ENCODE results near the gene SPDYE16. TPM values are rescaled to one million over a fixed set of nuclear protein-coding genes. Genes with fewer than 3 reads are reported as not detected.
A peak's percentile ranks its signal among the peaks of the same experiment; 100 is the strongest.
"Not testable (repeated sequence)": the region's sequence is repeated elsewhere in the genome, so short reads cannot be mapped to it uniquely, and the experiment has no call there.

Gene SPDYE16
- total and polyA plus RNA-seq, 2 experiments from 2014 or later: 0.55 TPM; not detected in 1

GRCh38 chr7:76507723-76508406 is 35.2 kb downstream of the SPDYE16 start:
- Histone ChIP-seq H3K4me1 (ENCODE audit: insufficient read depth) (peaks cover 12% of the 10 kb centered on the region), H3K79me2 (replicated peaks; ENCODE audit: insufficient read depth) (no peaks in the 10 kb centered on the region), H3K27ac (ENCODE audit: low read depth) (no peak overlapping the region), H3K4me3 (no peak overlapping the region), H3K9me2 (ENCODE audit: insufficient read depth) (no peaks in the 10 kb centered on the region), H3K36me3 (ENCODE audit: insufficient read depth) (no peaks in the 10 kb centered on the region), H4K20me1 (replicated peaks; ENCODE audit: insufficient read depth) (no peaks in the 10 kb centered on the region), H3K27me3 (ENCODE audit: insufficient read depth) (no peaks in the 10 kb centered on the region), H2AFZ (no peak overlapping the region), H3F3A (replicated peaks; ENCODE audit: low read depth) (no peaks in the 10 kb centered on the region), H3K4me2 (no peak overlapping the region)
- Mint-ChIP-seq H3K4me3 (no peak overlapping the region), H3K4me1 (peaks cover 5% of the 10 kb centered on the region), H3K36me3 (ENCODE audit: low read depth) (peaks cover 3% of the 10 kb centered on the region; the same call in 1 of the 3 replicates), H3K27ac (no peak overlapping the region), H3K27me3 (ENCODE audit: insufficient read depth, low read depth, poor library complexity) (peaks cover 4% of the 10 kb centered on the region), H3K9me3 (no peaks in the 10 kb centered on the region)
- DNase-seq (ENCODE audit: low spot score): peak; percentile 4
- ATAC-seq: no peak
- TF ChIP-seq ETS1 (IDR thresholded peaks at IDR 0.05) (no peak), JUNB (IDR thresholded peaks at IDR 0.05; ENCODE audit: unreplicated experiment) (no peak), EZH2phosphoT487 (IDR thresholded peaks at IDR 0.05; ENCODE audit: unreplicated experiment) (no peak), STAT1 (IDR thresholded peaks at IDR 0.05; ENCODE audit: unreplicated experiment) (no peak), REST (IDR thresholded peaks at IDR 0.05; ENCODE audit: unreplicated experiment) (no peak), ZNF331 (CRISPR knock-in tag; IDR thresholded peaks at IDR 0.05; ENCODE audit: low read depth) (no peak), POLR2AphosphoS5 (IDR thresholded peaks at IDR 0.05; ENCODE audit: low read depth) (no peak), EZH2 (IDR thresholded peaks at IDR 0.05; ENCODE audit: low read depth, unreplicated experiment) (no peak)

DNA sequence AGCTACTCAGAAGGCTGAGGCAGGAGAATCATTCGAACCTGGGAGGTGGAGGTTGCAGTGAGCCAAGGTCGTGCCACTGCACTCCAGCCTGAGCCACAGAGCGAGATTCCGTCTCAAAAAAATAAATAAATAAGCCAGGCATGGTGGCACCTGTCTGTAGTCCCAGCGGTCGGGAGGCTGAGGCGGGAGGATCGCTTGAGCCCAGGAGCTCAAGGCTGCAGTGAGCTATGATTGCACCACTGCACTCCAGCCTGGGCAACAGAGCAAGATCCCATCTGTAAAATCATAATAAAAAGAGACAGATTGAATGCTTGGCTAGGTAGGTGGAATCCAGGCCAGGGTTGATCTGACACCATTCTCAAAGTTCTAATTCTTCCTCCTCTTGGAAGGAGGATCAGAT is 36.5 kb downstream of the SPDYE16 start:
- H2AFZ ChIP-seq; DNase-seq (ENCODE audit: low spot score); H3K4me3 Mint-ChIP-seq; ATAC-seq; H3K36me3 Mint-ChIP-seq (ENCODE audit: low read depth); H3K27ac ChIP-seq (ENCODE audit: low read depth); H3K4me1 Mint-ChIP-seq; H4K20me1 ChIP-seq (replicated peaks; ENCODE audit: insufficient read depth); H3K4me2 ChIP-seq; H3K4me3 ChIP-seq; H3K79me2 ChIP-seq (replicated peaks; ENCODE audit: insufficient read depth); H3K27me3 ChIP-seq (ENCODE audit: insufficient read depth); H3K9me2 ChIP-seq (ENCODE audit: insufficient read depth); H3K9me3 Mint-ChIP-seq; H3K27ac Mint-ChIP-seq; H3K27me3 Mint-ChIP-seq (ENCODE audit: insufficient read depth, low read depth, poor library complexity); H3K36me3 ChIP-seq (ENCODE audit: insufficient read depth); H3F3A ChIP-seq (replicated peaks; ENCODE audit: low read depth): not testable (repeated sequence)
- peaks cover 12% of the 10 kb centered on the region for H3K4me1 ChIP-seq (ENCODE audit: insufficient read depth)

Data from GM23338 (cell line).